Keratinocyte (primary cell): Measurements from ENCODE around the gene IFFO2.

Experiments
- EZH2 ChIP-seq: IDR thresholded peaks from one replicate; pipeline ENCODE4 v1.6.1; 2012; ENCODE audit warnings: inconsistent platforms, mild to moderate bottlenecking, low read length, moderate library complexity
- TF ChIP-seq, protein P1 (sequence below), 3 experiments: IDR thresholded peaks in 1 of 3; conservative IDR thresholded peaks in 1 of 3; optimal IDR thresholded peaks in 1 of 3; 2 replicates in 2 of 3; 3 replicates in 1 of 3; pipeline versions ENCODE3 to v1.5.1; 2011; ENCODE audit warnings: low read length in 3 of 3, mild to moderate bottlenecking in 3 of 3, moderate library complexity in 2 of 3, control low read depth in 1 of 3, inconsistent platforms in 1 of 3; ENCODE audit not compliant: insufficient read depth in 2 of 3; ENCODE audit errors: extremely low read depth in 1 of 3

DNA sequence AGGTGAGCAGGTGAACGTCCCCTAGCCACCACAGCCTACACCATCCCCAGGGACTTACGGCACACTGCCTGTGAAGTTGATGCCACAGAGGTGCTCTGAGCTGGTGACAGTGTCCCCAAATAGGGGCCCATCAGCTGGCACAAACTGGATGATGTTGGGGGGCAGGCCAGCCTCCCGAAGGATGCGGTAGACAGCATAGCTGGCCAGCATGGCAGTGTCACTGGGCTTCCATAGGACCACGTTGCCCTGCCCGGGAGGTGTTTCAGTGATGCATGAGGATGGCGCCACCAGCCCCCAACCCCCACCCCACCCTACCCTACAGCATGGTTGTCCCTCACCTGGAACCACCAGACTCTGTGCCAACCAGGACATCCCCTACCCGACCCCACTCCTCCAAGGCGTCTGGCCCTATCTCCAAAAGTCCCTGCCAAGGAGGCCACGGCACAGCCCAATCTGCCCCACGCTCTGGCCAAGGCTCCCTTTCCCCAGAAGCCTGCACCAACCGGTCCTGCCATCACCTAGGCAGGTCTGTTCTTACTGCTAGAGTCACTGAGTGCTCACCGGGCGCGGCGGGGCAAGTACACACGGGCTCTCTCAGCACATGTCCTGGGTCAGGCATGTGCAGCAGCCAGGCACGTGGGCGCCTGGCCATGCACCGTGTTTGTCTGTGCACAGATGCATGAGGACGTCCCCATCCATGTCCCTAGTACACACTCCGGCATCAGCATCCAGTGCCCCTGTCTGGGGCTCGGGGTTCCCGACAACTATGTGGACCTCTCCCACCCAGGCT is 74.6 kb downstream of the IFFO2 start:
- TF ChIP-seq, protein P1, sequence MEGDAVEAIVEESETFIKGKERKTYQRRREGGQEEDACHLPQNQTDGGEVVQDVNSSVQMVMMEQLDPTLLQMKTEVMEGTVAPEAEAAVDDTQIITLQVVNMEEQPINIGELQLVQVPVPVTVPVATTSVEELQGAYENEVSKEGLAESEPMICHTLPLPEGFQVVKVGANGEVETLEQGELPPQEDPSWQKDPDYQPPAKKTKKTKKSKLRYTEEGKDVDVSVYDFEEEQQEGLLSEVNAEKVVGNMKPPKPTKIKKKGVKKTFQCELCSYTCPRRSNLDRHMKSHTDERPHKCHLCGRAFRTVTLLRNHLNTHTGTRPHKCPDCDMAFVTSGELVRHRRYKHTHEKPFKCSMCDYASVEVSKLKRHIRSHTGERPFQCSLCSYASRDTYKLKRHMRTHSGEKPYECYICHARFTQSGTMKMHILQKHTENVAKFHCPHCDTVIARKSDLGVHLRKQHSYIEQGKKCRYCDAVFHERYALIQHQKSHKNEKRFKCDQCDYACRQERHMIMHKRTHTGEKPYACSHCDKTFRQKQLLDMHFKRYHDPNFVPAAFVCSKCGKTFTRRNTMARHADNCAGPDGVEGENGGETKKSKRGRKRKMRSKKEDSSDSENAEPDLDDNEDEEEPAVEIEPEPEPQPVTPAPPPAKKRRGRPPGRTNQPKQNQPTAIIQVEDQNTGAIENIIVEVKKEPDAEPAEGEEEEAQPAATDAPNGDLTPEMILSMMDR (optimal IDR thresholded peaks at IDR 0.05 in 1 of 3, IDR thresholded peaks at IDR 0.05 in 1 of 3, conservative IDR thresholded peaks at IDR 0.05 in 1 of 3; ENCODE audit: extremely low read depth in 1 of 3, insufficient read depth in 2 of 3, low read length in 3 of 3): no peak
- TF ChIP-seq EZH2: no peak
